Loucy (cell line): ENCODE results near the gene HCN1.

Source experiments
- H2AFZ ChIP-seq: fragments of 200-600 bp; sonication (generic); 2 replicates; pipeline ENCODE4 v1.6.0; 2016; ENCODE audit warnings: antibody characterized with exemption, mild to moderate bottlenecking, low read length, moderate library complexity
- H3F3A ChIP-seq: fragments of 200-600 bp; 2 replicates; pipeline ENCODE4 v1.6.0; 2016; ENCODE audit warnings: antibody characterized with exemption, low read depth, mild to moderate bottlenecking
- H3K27me3 ChIP-seq: fragments of 200-600 bp; sonication (generic); 2 replicates; pipeline ENCODE4 v1.6.1; 2014; ENCODE audit warnings: low read length, mild to moderate bottlenecking; ENCODE audit not compliant: insufficient read depth, poor library complexity, severe bottlenecking
- H3K36me3 ChIP-seq: fragments of 200-600 bp; sonication (generic); 2 replicates; pipeline ENCODE4 v1.6.1; 2016; ENCODE audit warnings: low read length; ENCODE audit not compliant: insufficient read depth
- H3K4me1 ChIP-seq: fragments of 200-600 bp; sonication (generic); 2 replicates; pipeline ENCODE4 v1.5.1; 2014; ENCODE audit warnings: low read length, mild to moderate bottlenecking; ENCODE audit not compliant: insufficient read depth, poor library complexity, severe bottlenecking
- H3K4me2 ChIP-seq: fragments of 200-600 bp; sonication (generic); 2 replicates; pipeline ENCODE4 v1.6.0; 2014; ENCODE audit warnings: antibody characterized with exemption, low read length, low read depth, mild to moderate bottlenecking; ENCODE audit not compliant: poor library complexity, severe bottlenecking
- H3K4me3 ChIP-seq: fragments of 200-600 bp; sonication (generic); 2 replicates; pipeline ENCODE4 v1.5.1; 2014; ENCODE audit warnings: low read length, mild to moderate bottlenecking, mixed read lengths; ENCODE audit not compliant: poor library complexity, severe bottlenecking
- H3K79me2 ChIP-seq: fragments of 200-600 bp; sonication (generic); 2 replicates; pipeline ENCODE4 v1.6.1; 2014; ENCODE audit warnings: low read length; ENCODE audit not compliant: insufficient read depth
- H3K9ac ChIP-seq: fragments of 200-600 bp; sonication (generic); 2 replicates; pipeline ENCODE4 v1.6.0; 2014; ENCODE audit warnings: mild to moderate bottlenecking, low read depth, low read length, moderate library complexity; ENCODE audit not compliant: poor library complexity, severe bottlenecking
- H3K9me2 ChIP-seq: fragments of 200-600 bp; sonication (generic); replicated peaks from 2 replicates; pipeline ENCODE4 v1.6.1; 2016; ENCODE audit warnings: low read depth, low read length, mixed read lengths
- H3K9me3 ChIP-seq: fragments of 200-600 bp; sonication (generic); 2 replicates; pipeline ENCODE4 v1.6.1; 2014; ENCODE audit warnings: mild to moderate bottlenecking, antibody characterized with exemption, low read length, low read depth; ENCODE audit not compliant: insufficient read depth
- H4K20me1 ChIP-seq: fragments of 200-600 bp; sonication (generic); 2 replicates; pipeline ENCODE4 v1.6.0; 2014; ENCODE audit warnings: antibody characterized with exemption, low read length, mild to moderate bottlenecking; ENCODE audit not compliant: insufficient read depth, poor library complexity, severe bottlenecking
- EZH2phosphoT487 ChIP-seq: fragments of 200-600 bp; IDR thresholded peaks from 2 replicates; pipeline ENCODE4 v1.6.1; 2018; ENCODE audit warnings: antibody characterized with exemption, mild to moderate bottlenecking, moderate library complexity, borderline replicate concordance
- TF ChIP-seq, protein P1 (sequence below): fragments of 200-600 bp; sonication (generic); conservative IDR thresholded peaks from 2 replicates; pipeline ENCODE4 v1.5.1; 2014; ENCODE audit warnings: mild to moderate bottlenecking, antibody characterized with exemption, low read length

HCN1 gene

DNA sequence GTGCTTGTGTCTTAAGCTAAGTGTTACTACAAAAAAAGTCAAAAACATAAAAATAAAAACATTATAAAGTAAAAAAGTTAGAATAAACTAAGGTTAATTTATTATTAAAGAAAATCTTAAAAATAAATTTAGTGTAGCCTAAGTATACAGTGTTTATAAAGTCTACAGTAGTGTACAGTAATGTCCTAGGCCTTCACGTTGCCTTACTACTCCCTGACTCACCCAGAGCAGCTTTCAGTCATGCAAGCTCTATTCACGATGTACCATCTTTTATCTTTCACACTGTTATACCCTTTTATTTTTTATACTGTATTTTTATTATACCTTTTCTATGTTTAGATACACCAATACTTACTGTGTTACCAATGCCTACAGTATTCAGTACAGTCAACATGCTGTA, 288.1 kb downstream of the HCN1 start:
- Histone ChIP-seq H3K4me3 (no peak overlapping the region), H2AFZ (no peak overlapping the region), H3K4me1 (no peaks in the 10 kb centered on the region), H3K9me3 (no peaks in the 10 kb centered on the region), H3K27me3 (no peaks in the 10 kb centered on the region), H3F3A (no peaks in the 10 kb centered on the region), H3K79me2 (no peaks in the 10 kb centered on the region), H3K9me2 (no peaks in the 10 kb centered on the region), H3K4me2 (no peak overlapping the region), H3K9ac (no peak overlapping the region), H3K36me3 (no peaks in the 10 kb centered on the region), H4K20me1 (no peaks in the 10 kb centered on the region)
- TF ChIP-seq, protein P1, sequence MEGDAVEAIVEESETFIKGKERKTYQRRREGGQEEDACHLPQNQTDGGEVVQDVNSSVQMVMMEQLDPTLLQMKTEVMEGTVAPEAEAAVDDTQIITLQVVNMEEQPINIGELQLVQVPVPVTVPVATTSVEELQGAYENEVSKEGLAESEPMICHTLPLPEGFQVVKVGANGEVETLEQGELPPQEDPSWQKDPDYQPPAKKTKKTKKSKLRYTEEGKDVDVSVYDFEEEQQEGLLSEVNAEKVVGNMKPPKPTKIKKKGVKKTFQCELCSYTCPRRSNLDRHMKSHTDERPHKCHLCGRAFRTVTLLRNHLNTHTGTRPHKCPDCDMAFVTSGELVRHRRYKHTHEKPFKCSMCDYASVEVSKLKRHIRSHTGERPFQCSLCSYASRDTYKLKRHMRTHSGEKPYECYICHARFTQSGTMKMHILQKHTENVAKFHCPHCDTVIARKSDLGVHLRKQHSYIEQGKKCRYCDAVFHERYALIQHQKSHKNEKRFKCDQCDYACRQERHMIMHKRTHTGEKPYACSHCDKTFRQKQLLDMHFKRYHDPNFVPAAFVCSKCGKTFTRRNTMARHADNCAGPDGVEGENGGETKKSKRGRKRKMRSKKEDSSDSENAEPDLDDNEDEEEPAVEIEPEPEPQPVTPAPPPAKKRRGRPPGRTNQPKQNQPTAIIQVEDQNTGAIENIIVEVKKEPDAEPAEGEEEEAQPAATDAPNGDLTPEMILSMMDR: no peak
- no peak for TF ChIP-seq EZH2phosphoT487

DNA sequence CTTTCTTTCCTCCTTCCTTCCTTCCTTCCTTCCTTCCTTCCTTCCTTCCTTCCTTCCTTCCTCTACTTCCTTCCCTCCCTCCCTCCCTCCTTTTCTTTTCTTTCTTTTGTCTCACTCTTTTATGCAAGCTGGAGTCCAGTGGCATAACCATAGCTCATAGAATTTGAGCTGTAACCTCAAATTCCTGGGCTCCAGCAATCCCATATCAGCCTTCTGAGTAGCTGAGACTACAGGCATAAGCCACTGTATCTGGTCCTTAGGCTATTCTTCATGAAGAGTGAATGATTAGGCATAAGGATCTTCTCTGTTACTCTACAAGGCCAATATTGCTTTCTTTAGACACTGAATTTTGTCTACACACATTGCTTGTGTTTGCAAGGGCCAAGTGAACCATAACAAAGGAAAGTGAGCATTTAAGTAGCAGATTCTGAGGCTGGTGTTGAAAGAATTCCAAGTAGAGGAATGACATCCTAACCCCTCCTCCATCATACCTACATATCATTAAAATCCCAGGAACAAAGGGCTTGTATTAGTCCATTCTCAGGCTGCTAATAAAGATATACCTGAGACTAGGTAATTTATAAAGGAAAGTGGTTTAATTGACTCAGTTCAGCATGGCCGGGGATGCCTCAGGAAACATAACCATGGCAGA, 293.2 kb downstream of the HCN1 start:
- Histone ChIP-seq H4K20me1 (no peaks in the 10 kb centered on the region), H3K4me1 (no peaks in the 10 kb centered on the region), H3K9me3 (no peaks in the 10 kb centered on the region), H3K9me2 (no peaks in the 10 kb centered on the region), H3K27me3 (no peaks in the 10 kb centered on the region), H3K4me2 (no peak overlapping the region), H3F3A (no peaks in the 10 kb centered on the region), H2AFZ (no peak overlapping the region), H3K79me2 (no peaks in the 10 kb centered on the region), H3K4me3 (no peak overlapping the region), H3K9ac (no peak overlapping the region), H3K36me3 (no peaks in the 10 kb centered on the region)
- TF ChIP-seq, protein P1: no peak
- TF ChIP-seq EZH2phosphoT487: no peak

DNA sequence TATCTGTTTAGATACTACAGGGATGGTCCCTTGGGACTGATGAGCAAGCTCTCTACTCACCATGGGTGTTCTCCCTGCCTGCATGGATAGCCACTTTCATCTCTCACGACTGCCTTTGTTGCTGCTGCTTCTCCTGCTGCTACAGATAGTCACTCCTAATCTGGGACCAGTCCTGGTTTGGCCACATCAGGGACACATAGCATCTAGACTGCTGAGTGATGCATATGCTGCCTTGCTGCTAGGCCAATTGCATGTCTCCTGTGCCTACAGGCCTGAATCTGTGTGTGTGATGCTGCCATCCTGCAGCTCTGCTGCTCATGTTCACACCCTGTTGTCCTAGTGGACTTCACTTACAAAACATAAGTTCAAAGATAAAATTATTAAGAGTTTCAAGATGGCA, 297.1 kb downstream of the HCN1 start:
- Histone ChIP-seq H3K9ac (no peak overlapping the region), H3K9me3 (no peaks in the 10 kb centered on the region), H4K20me1 (no peaks in the 10 kb centered on the region), H3K79me2 (no peaks in the 10 kb centered on the region), H3K4me2 (no peak overlapping the region), H3K4me1 (no peaks in the 10 kb centered on the region), H3K4me3 (no peak overlapping the region), H3K36me3 (no peaks in the 10 kb centered on the region), H3K27me3 (no peaks in the 10 kb centered on the region), H2AFZ (no peak overlapping the region), H3F3A (no peaks in the 10 kb centered on the region), H3K9me2 (no peaks in the 10 kb centered on the region)
- TF ChIP-seq, protein P1: no peak
- no peak for TF ChIP-seq EZH2phosphoT487
